Kidney capillary endothelial cell (primary cell): Measurements from ENCODE around the gene ITCH.
"Not testable (repeated sequence)": the region's sequence is repeated elsewhere in the genome, so short reads cannot be mapped to it uniquely, and the experiment has no call there.

ENCODE experiments used
- DNase-seq: peaks from one replicate; pipeline ENCODE4 v3.0.0-alpha.2; 2018; ENCODE audit warnings: low spot score

The ITCH gene

GRCh38 chr20:34343458-34344211 lies 19.4 kb upstream of the ITCH start:
- DNase-seq = no peak

GRCh38 chr20:34344238-34344637 lies 18.8 kb upstream of the ITCH start:
- no peak for DNase-seq

- DNase-seq = no peak
Observed at GRCh38 chr20:34345402-34345736, 17.7 kb upstream of the ITCH start.

GRCh38 chr20:34345839-34346532 lies 17.1 kb upstream of the ITCH start:
- not testable (repeated sequence) for DNase-seq

GRCh38 chr20:34346533-34346865 lies 16.6 kb upstream of the ITCH start:
- DNase-seq = not testable (repeated sequence)

- no peak for DNase-seq
Observed at GRCh38 chr20:34347571-34347970, 15.5 kb upstream of the ITCH start.

- no peak for DNase-seq
Observed at GRCh38 chr20:34350095-34350494, 13.0 kb upstream of the ITCH start.

- DNase-seq = not testable (repeated sequence)
Observed at GRCh38 chr20:34353467-34353866, 9.6 kb upstream of the ITCH start.

GRCh38 chr20:34355427-34355826 lies 7.6 kb upstream of the ITCH start:
- DNase-seq = no peak

- DNase-seq = not testable (repeated sequence)
Observed at GRCh38 chr20:34359729-34360128, 3.3 kb upstream of the ITCH start.

- DNase-seq = no peak
Observed at GRCh38 chr20:34362502-34363061, 491 bp upstream of the ITCH start.

GRCh38 chr20:34363465-34364222 lies 571 bp downstream of the ITCH start:
- DNase-seq = peak; percentile 30

GRCh38 chr20:34364223-34364506 lies 1.1 kb downstream of the ITCH start:
- no peak for DNase-seq

- DNase-seq = no peak
Observed at GRCh38 chr20:34365765-34366213, 2.7 kb downstream of the ITCH start.

GRCh38 chr20:34367155-34367554 lies 4.1 kb downstream of the ITCH start:
- no peak for DNase-seq

GRCh38 chr20:34367911-34368310 lies 4.8 kb downstream of the ITCH start:
- DNase-seq = not testable (repeated sequence)

- DNase-seq = no peak
Observed at GRCh38 chr20:34368547-34368946, 5.5 kb downstream of the ITCH start.

GRCh38 chr20:34369265-34369664 lies 6.2 kb downstream of the ITCH start:
- DNase-seq = no peak

GRCh38 chr20:34370062-34370461 lies 7.0 kb downstream of the ITCH start:
- no peak for DNase-seq

- DNase-seq = no peak
Observed at GRCh38 chr20:34373445-34373844, 10.4 kb downstream of the ITCH start.

GRCh38 chr20:34374209-34374760 lies 11.2 kb downstream of the ITCH start:
- no peak for DNase-seq

GRCh38 chr20:34375977-34376430 lies 12.9 kb downstream of the ITCH start:
- no peak for DNase-seq
